Hepatocyte (in vitro differentiated cells): ENCODE results near the gene ZBTB20. TPM values are rescaled to one million over a fixed set of nuclear protein-coding genes. Genes with fewer than 3 reads are reported as not detected.

ENCODE experiments used
- DNase-seq: peaks from one replicate; pipeline ENCODE4 v3.0.0-alpha.2; 2016; ENCODE audit warnings: low spot score
- H2AFZ ChIP-seq: fragments of 200-600 bp; sonication (generic); 2 replicates; pipeline ENCODE4 v1.6.0; 2016; ENCODE audit warnings: antibody characterized with exemption, mild to moderate bottlenecking
- H3K27ac ChIP-seq: fragments of 200-600 bp; sonication (generic); 2 replicates; pipeline ENCODE4 v1.5.1; 2016; ENCODE audit warnings: mild to moderate bottlenecking
- H3K27me3 ChIP-seq: fragments of 200-600 bp; sonication (generic); 2 replicates; pipeline ENCODE4 v1.6.1; 2016
- H3K36me3 ChIP-seq: fragments of 200-600 bp; sonication (generic); replicated peaks from 2 replicates; pipeline ENCODE4 v1.5.1; 2016; ENCODE audit warnings: low read depth; ENCODE audit not compliant: insufficient read depth
- H3K4me1 ChIP-seq: fragments of 200-600 bp; sonication (generic); 2 replicates; pipeline ENCODE4 v1.5.1; 2016; ENCODE audit warnings: mild to moderate bottlenecking, moderate library complexity; ENCODE audit not compliant: insufficient read depth
- H3K4me2 ChIP-seq: fragments of 200-600 bp; sonication (generic); 2 replicates; pipeline ENCODE4 v1.6.0; 2016
- H3K4me3 ChIP-seq: fragments of 200-600 bp; sonication (generic); 2 replicates; pipeline ENCODE4 v1.5.1; 2016; ENCODE audit warnings: mild to moderate bottlenecking
- H3K79me2 ChIP-seq: fragments of 200-600 bp; sonication (generic); 2 replicates; pipeline ENCODE4 v1.6.0; 2017; ENCODE audit warnings: mild to moderate bottlenecking
- H3K9me2 ChIP-seq: fragments of 200-600 bp; sonication (generic); replicated peaks from 2 replicates; pipeline ENCODE4 v1.6.0; 2017; ENCODE audit warnings: mild to moderate bottlenecking; ENCODE audit not compliant: insufficient read depth
- H3K9me3 ChIP-seq: fragments of 200-600 bp; sonication (generic); 2 replicates; pipeline ENCODE4 v1.5.1; 2016; ENCODE audit warnings: low read depth, mild to moderate bottlenecking
- H4K20me1 ChIP-seq: fragments of 200-600 bp; sonication (generic); 2 replicates; pipeline ENCODE4 v1.6.0; 2016; ENCODE audit warnings: mild to moderate bottlenecking; ENCODE audit not compliant: insufficient read depth, poor library complexity, severe bottlenecking
- CTCF ChIP-seq: fragments of 200-600 bp; sonication (generic); IDR thresholded peaks from 2 replicates; pipeline ENCODE4 v1.5.1; 2016; ENCODE audit warnings: antibody characterized with exemption, mild to moderate bottlenecking; ENCODE audit not compliant: poor library complexity
- EZH2 ChIP-seq: fragments of 200-600 bp; sonication (generic); IDR thresholded peaks from 2 replicates; pipeline ENCODE4 v1.6.1; 2016; ENCODE audit warnings: antibody characterized with exemption, mild to moderate bottlenecking, borderline replicate concordance
- EZH2phosphoT487 ChIP-seq: fragments of 200-600 bp; sonication (generic); IDR thresholded peaks from one replicate; pipeline ENCODE4 v1.6.1; 2018; ENCODE audit warnings: antibody characterized with exemption, mild to moderate bottlenecking, low read depth, moderate library complexity; ENCODE audit not compliant: unreplicated experiment, severe bottlenecking
- WGBS: methylation state at CpG from one replicate; pipeline ENCODE4 v1.1.6; 2016; ENCODE audit warnings: low lambda C conversion rate; ENCODE audit errors: missing lambda C conversion rate; 5-methylcytosine and 5-hydroxymethylcytosine counted together
- polyA plus RNA-seq: library from polyadenylated mRNA; unstranded; fragments of >200 nt; fragmentation: Nextera tagmentation; extraction: Ambion mirVana; gene quantifications from 2 replicates; pipeline ENCODE4 v1.2.1, GENCODE V29; 2016
- total RNA-seq: library from RNA; depleted of rRNA; stranded (reverse); fragments of >200 nt; gene quantifications from 2 replicates; pipeline ENCODE4 v1.2.3, GENCODE V29; 2014

Gene ZBTB20
- total and polyA plus RNA-seq, 2 experiments from 2014 or later: 25.8 to 28.0 TPM

GRCh38 chr3:114469070-114469469, 678.0 kb downstream of the ZBTB20 start:
- no peaks in the 10 kb centered on the region for H3K4me1 ChIP-seq
- no peaks in the 10 kb centered on the region for H3K27me3 ChIP-seq
- no peak overlapping the region for H3K4me2 ChIP-seq
- WGBS: 97% methylated on average over 1 of the region's 1 CpG
- no peaks in the 10 kb centered on the region for H3K9me3 ChIP-seq
- no peak for TF ChIP-seq CTCF
- TF ChIP-seq EZH2phosphoT487: no peak
- no peak for TF ChIP-seq EZH2
- H3K36me3 ChIP-seq: no peaks in the 10 kb centered on the region
- DNase-seq: no peak
- no peaks in the 10 kb centered on the region for H3K9me2 ChIP-seq
- H3K27ac ChIP-seq: no peak overlapping the region
- no peaks in the 10 kb centered on the region for H3K79me2 ChIP-seq
- H3K4me3 ChIP-seq: no peak overlapping the region
- no peaks in the 10 kb centered on the region for H4K20me1 ChIP-seq
- no peak overlapping the region for H2AFZ ChIP-seq

GRCh38 chr3:114466816-114467215, 680.3 kb downstream of the ZBTB20 start:
- Histone ChIP-seq H3K4me3 (no peak overlapping the region), H3K27ac (no peak overlapping the region), H3K4me2 (no peak overlapping the region), H2AFZ (no peak overlapping the region), H3K36me3 (no peaks in the 10 kb centered on the region), H3K9me2 (no peaks in the 10 kb centered on the region), H4K20me1 (no peaks in the 10 kb centered on the region), H3K79me2 (no peaks in the 10 kb centered on the region), H3K4me1 (no peaks in the 10 kb centered on the region), H3K27me3 (no peaks in the 10 kb centered on the region), H3K9me3 (no peaks in the 10 kb centered on the region)
- TF ChIP-seq EZH2phosphoT487 (no peak), CTCF (no peak), EZH2 (no peak)
- DNase-seq: no peak
- WGBS: 94% methylated on average over 4 of the region's 4 CpGs

- no peaks in the 10 kb centered on the region for H3K36me3 ChIP-seq
- DNase-seq: no peak
- TF ChIP-seq CTCF (no peak), EZH2 (no peak), EZH2phosphoT487 (no peak)
- H3K27me3 ChIP-seq: no peaks in the 10 kb centered on the region
- no peaks in the 10 kb centered on the region for H4K20me1 ChIP-seq
- no peaks in the 10 kb centered on the region for H3K4me1 ChIP-seq
- no peaks in the 10 kb centered on the region for H3K79me2 ChIP-seq
- no peaks in the 10 kb centered on the region for H3K9me2 ChIP-seq
- no peak overlapping the region for H3K27ac ChIP-seq
- no peak overlapping the region for H2AFZ ChIP-seq
- WGBS: 75% methylated on average over 2 of the region's 2 CpGs
- no peaks in the 10 kb centered on the region for H3K9me3 ChIP-seq
- no peak overlapping the region for H3K4me3 ChIP-seq
- H3K4me2 ChIP-seq: no peak overlapping the region
Measured at GRCh38 chr3:114466251-114466650, 680.8 kb downstream of the ZBTB20 start.

GRCh38 chr3:114464548-114464947, 682.5 kb downstream of the ZBTB20 start:
- Histone ChIP-seq H3K36me3 (no peaks in the 10 kb centered on the region), H3K27me3 (no peaks in the 10 kb centered on the region), H3K4me1 (no peaks in the 10 kb centered on the region), H3K4me3 (no peak overlapping the region), H3K27ac (no peak overlapping the region), H4K20me1 (no peaks in the 10 kb centered on the region), H3K4me2 (no peak overlapping the region), H2AFZ (no peak overlapping the region), H3K9me2 (no peaks in the 10 kb centered on the region), H3K79me2 (no peaks in the 10 kb centered on the region), H3K9me3 (no peaks in the 10 kb centered on the region)
- no peak for DNase-seq
- TF ChIP-seq EZH2phosphoT487 (no peak), EZH2 (no peak), CTCF (no peak)
